CD8-positive, alpha-beta memory T cell (primary cell): ENCODE measurements around the gene KERA. TPM values are rescaled to one million over a fixed set of nuclear protein-coding genes. Genes with fewer than 3 reads are reported as not detected.

ENCODE experiments used
- polyA plus RNA-seq: library from polyadenylated mRNA; unstranded; fragments of 300-500 nt; fragmentation: Illumina TruSeq; gene quantifications from one replicate; pipeline ENCODE4 v1.2.3, GENCODE V29; 2021
- total RNA-seq, 2 experiments: library from RNA; stranded (reverse); gene quantifications; one replicate each; pipeline ENCODE4 v1.2.3, GENCODE V29; 2021

The KERA gene
- total and polyA plus RNA-seq, 3 experiments from 2014 or later: not detected

Other genes starting within 250 kb of the KERA start
- gene CCER1, start 102.8 kb downstream of the KERA start, total RNA-seq: not detected
- gene CCER1, start 102.8 kb downstream of the KERA start, polyA plus RNA-seq: not detected
- not detected for gene EPYC, start 53.1 kb downstream of the KERA start, total RNA-seq
- gene EPYC, start 53.1 kb downstream of the KERA start, polyA plus RNA-seq: not detected
- not detected for gene LUM, start 53.5 kb upstream of the KERA start, total RNA-seq
- not detected for gene LUM, start 53.5 kb upstream of the KERA start, polyA plus RNA-seq
- gene DCN, start 124.8 kb upstream of the KERA start, total RNA-seq: not detected
- gene DCN, start 124.8 kb upstream of the KERA start, polyA plus RNA-seq: not detected